Measurements from ENCODE around the gene PCAT6.

DNA sequence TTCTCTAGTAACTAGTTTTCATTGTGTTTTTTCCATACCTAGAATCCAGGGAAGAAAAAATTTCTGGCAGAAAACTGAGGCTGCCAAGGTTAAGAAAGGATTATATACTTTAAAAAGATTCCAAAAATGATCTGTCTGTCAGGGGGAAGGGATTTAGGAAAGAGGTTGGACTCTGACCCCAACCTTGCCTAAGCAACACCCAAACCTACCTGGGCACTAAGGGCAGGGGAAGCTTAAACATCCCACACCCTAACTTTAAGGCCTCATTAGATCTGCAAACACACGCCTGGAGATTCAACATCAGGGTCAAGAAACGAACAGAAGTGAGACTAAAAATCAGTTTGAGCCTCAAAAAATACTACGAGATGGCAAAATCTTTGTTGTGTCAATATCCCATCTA, 22.0 kb upstream of the PCAT6 start:
- TF ChIP-seq, protein P1, sequence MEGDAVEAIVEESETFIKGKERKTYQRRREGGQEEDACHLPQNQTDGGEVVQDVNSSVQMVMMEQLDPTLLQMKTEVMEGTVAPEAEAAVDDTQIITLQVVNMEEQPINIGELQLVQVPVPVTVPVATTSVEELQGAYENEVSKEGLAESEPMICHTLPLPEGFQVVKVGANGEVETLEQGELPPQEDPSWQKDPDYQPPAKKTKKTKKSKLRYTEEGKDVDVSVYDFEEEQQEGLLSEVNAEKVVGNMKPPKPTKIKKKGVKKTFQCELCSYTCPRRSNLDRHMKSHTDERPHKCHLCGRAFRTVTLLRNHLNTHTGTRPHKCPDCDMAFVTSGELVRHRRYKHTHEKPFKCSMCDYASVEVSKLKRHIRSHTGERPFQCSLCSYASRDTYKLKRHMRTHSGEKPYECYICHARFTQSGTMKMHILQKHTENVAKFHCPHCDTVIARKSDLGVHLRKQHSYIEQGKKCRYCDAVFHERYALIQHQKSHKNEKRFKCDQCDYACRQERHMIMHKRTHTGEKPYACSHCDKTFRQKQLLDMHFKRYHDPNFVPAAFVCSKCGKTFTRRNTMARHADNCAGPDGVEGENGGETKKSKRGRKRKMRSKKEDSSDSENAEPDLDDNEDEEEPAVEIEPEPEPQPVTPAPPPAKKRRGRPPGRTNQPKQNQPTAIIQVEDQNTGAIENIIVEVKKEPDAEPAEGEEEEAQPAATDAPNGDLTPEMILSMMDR (IDR thresholded peaks at IDR 0.05 in 4 of 5, conservative IDR thresholded peaks at IDR 0.05 in 1 of 5): no peak
- no peak for TF ChIP-seq POLR2A (IDR thresholded peaks at IDR 0.05)
